ENCODE measurements around the gene PRF1. TPM values are rescaled to one million over a fixed set of nuclear protein-coding genes. Genes with fewer than 3 reads are reported as not detected.

Gene PRF1
- total and polyA plus RNA-seq, 2 experiments from 2014 or later, result not detected

DNA sequence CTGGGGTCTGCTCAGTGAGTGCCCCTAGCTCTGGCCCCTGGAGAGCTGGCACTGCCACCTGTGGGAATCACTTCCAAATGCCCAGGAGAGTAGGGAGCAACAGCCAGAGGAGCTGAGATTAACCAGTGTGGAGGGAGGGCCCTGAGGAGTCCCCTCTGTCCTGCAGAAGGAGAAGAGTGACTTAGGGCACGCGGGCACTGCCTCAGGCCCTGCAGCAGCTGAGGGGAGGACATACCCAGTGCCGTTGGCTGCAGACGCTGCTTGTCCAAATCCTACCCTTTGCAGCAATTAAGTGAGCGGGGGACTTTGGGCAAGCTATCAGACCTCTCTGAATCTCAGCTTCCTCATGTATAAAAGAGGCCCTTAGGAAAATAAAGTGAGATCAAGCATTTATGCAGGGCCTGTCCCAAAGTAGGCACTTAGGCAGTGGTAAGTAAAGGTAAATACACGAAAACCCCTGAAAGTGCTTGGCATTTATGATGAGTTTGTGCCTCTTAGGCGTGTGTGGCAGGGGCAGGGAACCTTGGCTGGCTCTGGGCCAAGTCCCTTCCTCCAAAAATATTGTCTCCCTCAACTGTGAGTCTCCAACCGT lies 16.9 kb downstream of the PRF1 start:
- peaks cover 27% of the 10 kb centered on the region for H3K4me1 ChIP-seq (ENCODE audit: insufficient read depth)
- no peaks in the 10 kb centered on the region for H3K9me3 ChIP-seq (ENCODE audit: low read depth)
- no peaks in the 10 kb centered on the region for H3K27me3 ChIP-seq
- 84% methylated on average over 8 of the region's 8 CpGs for WGBS (ENCODE audit: low lambda C conversion rate, missing lambda C conversion rate)
- no peak overlapping the region for H3K4me3 ChIP-seq
- H4K20me1 ChIP-seq (ENCODE audit: insufficient read depth, poor library complexity, severe bottlenecking), result no peaks in the 10 kb centered on the region
- TF ChIP-seq CTCF (IDR thresholded peaks at IDR 0.05; ENCODE audit: poor library complexity) (no peak), EZH2phosphoT487 (IDR thresholded peaks at IDR 0.05; ENCODE audit: low read depth, severe bottlenecking, unreplicated experiment) (no peak), EZH2 (IDR thresholded peaks at IDR 0.05; ENCODE audit: borderline replicate concordance) (no peak)
- no peaks in the 10 kb centered on the region for H3K79me2 ChIP-seq
- H3K27ac ChIP-seq, result peak overlapping the region; percentile 68
- no peak overlapping the region for H3K4me2 ChIP-seq
- no peak for DNase-seq (ENCODE audit: low spot score)
- no peaks in the 10 kb centered on the region for H3K36me3 ChIP-seq (replicated peaks; ENCODE audit: insufficient read depth, low read depth)
- H3K9me2 ChIP-seq (replicated peaks; ENCODE audit: insufficient read depth), result no peaks in the 10 kb centered on the region
- H2AFZ ChIP-seq, result no peak overlapping the region

GRCh38 chr10:70584909-70585544 lies 17.5 kb downstream of the PRF1 start:
- Histone ChIP-seq H3K79me2 (no peaks in the 10 kb centered on the region), H3K27ac (peak overlapping the region; percentile 68), H3K4me2 (peak overlapping the region; percentile 26), H3K9me3 (ENCODE audit: low read depth) (no peaks in the 10 kb centered on the region), H3K4me1 (ENCODE audit: insufficient read depth) (peaks cover 24% of the 10 kb centered on the region), H2AFZ (no peak overlapping the region), H3K4me3 (no peak overlapping the region), H3K9me2 (replicated peaks; ENCODE audit: insufficient read depth) (no peaks in the 10 kb centered on the region), H3K36me3 (replicated peaks; ENCODE audit: insufficient read depth, low read depth) (no peaks in the 10 kb centered on the region), H3K27me3 (no peaks in the 10 kb centered on the region), H4K20me1 (ENCODE audit: insufficient read depth, poor library complexity, severe bottlenecking) (no peaks in the 10 kb centered on the region)
- TF ChIP-seq EZH2 (IDR thresholded peaks at IDR 0.05; ENCODE audit: borderline replicate concordance) (no peak), CTCF (IDR thresholded peaks at IDR 0.05; ENCODE audit: poor library complexity) (no peak), EZH2phosphoT487 (IDR thresholded peaks at IDR 0.05; ENCODE audit: low read depth, severe bottlenecking, unreplicated experiment) (no peak)
- DNase-seq (ENCODE audit: low spot score), result peak; percentile 78
- 18% methylated on average over 7 of the region's 7 CpGs for WGBS (ENCODE audit: low lambda C conversion rate, missing lambda C conversion rate)

GRCh38 chr10:70584366-70584765 lies 18.2 kb downstream of the PRF1 start:
- H3K79me2 ChIP-seq, result no peaks in the 10 kb centered on the region
- H4K20me1 ChIP-seq (ENCODE audit: insufficient read depth, poor library complexity, severe bottlenecking), result no peaks in the 10 kb centered on the region
- WGBS (ENCODE audit: low lambda C conversion rate, missing lambda C conversion rate), result 92% methylated on average over 11 of the region's 11 CpGs
- no peak overlapping the region for H3K4me3 ChIP-seq
- TF ChIP-seq EZH2 (IDR thresholded peaks at IDR 0.05; ENCODE audit: borderline replicate concordance) (no peak), CTCF (IDR thresholded peaks at IDR 0.05; ENCODE audit: poor library complexity) (no peak), EZH2phosphoT487 (IDR thresholded peaks at IDR 0.05; ENCODE audit: low read depth, severe bottlenecking, unreplicated experiment) (no peak)
- H3K4me1 ChIP-seq (ENCODE audit: insufficient read depth), result peaks cover 23% of the 10 kb centered on the region
- no peaks in the 10 kb centered on the region for H3K27me3 ChIP-seq
- H3K36me3 ChIP-seq (replicated peaks; ENCODE audit: insufficient read depth, low read depth), result no peaks in the 10 kb centered on the region
- H3K27ac ChIP-seq, result peak overlapping the region; percentile 33
- peak overlapping the region; percentile 26 for H3K4me2 ChIP-seq
- DNase-seq (ENCODE audit: low spot score), result no peak
- no peaks in the 10 kb centered on the region for H3K9me3 ChIP-seq (ENCODE audit: low read depth)
- no peak overlapping the region for H2AFZ ChIP-seq
- no peaks in the 10 kb centered on the region for H3K9me2 ChIP-seq (replicated peaks; ENCODE audit: insufficient read depth)

Data from hepatocyte (in vitro differentiated cells).